Karpas-422 (cell line): ENCODE results near the gene KDM2A. TPM values are rescaled to one million over a fixed set of nuclear protein-coding genes. Genes with fewer than 3 reads are reported as not detected.

Experiments
- DNase-seq: peaks from one replicate; pipeline ENCODE4 v3.0.0-alpha.2; 2015
- H2AFZ ChIP-seq: fragments of 200-600 bp; sonication (generic); 2 replicates; pipeline ENCODE4 v1.6.1; 2014; ENCODE audit warnings: antibody characterized with exemption, low read length, mixed read lengths
- H3K27ac ChIP-seq: fragments of 200-600 bp; sonication (generic); 2 replicates; pipeline ENCODE4 v1.5.1; 2014; ENCODE audit warnings: mild to moderate bottlenecking, low read length, moderate library complexity
- H3K27me3 ChIP-seq: fragments of 200-600 bp; sonication (generic); 2 replicates; pipeline ENCODE4 v1.6.1; 2014; ENCODE audit warnings: low read length, mixed read lengths
- H3K36me3 ChIP-seq: fragments of 200-600 bp; sonication (generic); 2 replicates; pipeline ENCODE4 v1.6.1; 2014; ENCODE audit warnings: low read length, mixed read lengths; ENCODE audit not compliant: insufficient read depth
- H3K4me1 ChIP-seq: fragments of 200-600 bp; sonication (generic); 2 replicates; pipeline ENCODE4 v1.6.1; 2014; ENCODE audit warnings: mild to moderate bottlenecking, low read length, mixed read lengths
- H3K4me2 ChIP-seq: fragments of 200-600 bp; sonication (generic); 2 replicates; pipeline ENCODE4 v1.6.1; 2014; ENCODE audit warnings: low read length, low read depth, mild to moderate bottlenecking; ENCODE audit not compliant: poor library complexity, severe bottlenecking
- H3K4me3 ChIP-seq: fragments of 200-600 bp; sonication (generic); 2 replicates; pipeline ENCODE4 v1.5.1; 2014; ENCODE audit warnings: mild to moderate bottlenecking, antibody characterized with exemption, low read length, mixed read lengths
- H3K79me2 ChIP-seq: fragments of 200-600 bp; sonication (generic); 2 replicates; pipeline ENCODE4 v1.6.1; 2014; ENCODE audit warnings: mild to moderate bottlenecking, low read length, mixed read lengths
- H3K9ac ChIP-seq: fragments of 200-600 bp; sonication (generic); 2 replicates; pipeline ENCODE4 v1.6.0; 2014; ENCODE audit warnings: low read length
- H3K9me2 ChIP-seq: fragments of 200-600 bp; sonication (generic), shearing (Covaris generic); replicated peaks from 2 replicates; pipeline ENCODE4 v1.6.0; 2014; ENCODE audit warnings: mild to moderate bottlenecking, low read length, moderate library complexity; ENCODE audit not compliant: insufficient read depth
- H3K9me3 ChIP-seq: fragments of 300-700, 200-600 bp; sonication (generic); 2 replicates; pipeline ENCODE4 v1.6.1; 2014; ENCODE audit warnings: low read length, mixed read lengths
- H4K20me1 ChIP-seq: fragments of 200-600 bp; sonication (generic); 2 replicates; pipeline ENCODE4 v1.6.1; 2014; ENCODE audit warnings: mild to moderate bottlenecking, antibody characterized with exemption, low read length, low read depth; ENCODE audit not compliant: insufficient read depth
- total RNA-seq: library from RNA; depleted of rRNA; stranded (reverse); fragments of >200 nt; shearing (Covaris generic); gene quantifications from 2 replicates; pipeline ENCODE4 v1.2.3, GENCODE V29; 2014; ENCODE audit warnings: low replicate concordance

KDM2A gene
- total RNA-seq, 1 experiment from 2014 or later: 55.8 TPM

GRCh38 chr11:67295846-67296245, 176.8 kb downstream of the KDM2A start:
- Histone ChIP-seq H3K9me2 (no peaks in the 10 kb centered on the region), H3K4me1 (no peaks in the 10 kb centered on the region), H3K9me3 (peaks cover 4% of the 10 kb centered on the region; the same call in 1 of the 2 replicates), H3K27me3 (no peaks in the 10 kb centered on the region), H3K4me3 (no peak overlapping the region), H3K4me2 (no peak overlapping the region), H3K9ac (no peak overlapping the region), H2AFZ (no peak overlapping the region), H3K36me3 (peaks cover 68% of the 10 kb centered on the region), H3K79me2 (peaks cover 28% of the 10 kb centered on the region), H3K27ac (no peak overlapping the region), H4K20me1 (no peaks in the 10 kb centered on the region)
- DNase-seq: peak; percentile 59

GRCh38 chr11:67298786-67299185, 179.7 kb downstream of the KDM2A start:
- Histone ChIP-seq H3K9me3 (peaks cover 4% of the 10 kb centered on the region; the same call in 1 of the 2 replicates), H3K27me3 (no peaks in the 10 kb centered on the region), H3K27ac (no peak overlapping the region), H3K9ac (no peak overlapping the region), H3K4me2 (no peak overlapping the region), H3K4me1 (no peaks in the 10 kb centered on the region), H2AFZ (no peak overlapping the region), H3K79me2 (peaks cover 11% of the 10 kb centered on the region; the same call in 1 of the 2 replicates), H3K4me3 (no peak overlapping the region), H3K9me2 (no peaks in the 10 kb centered on the region), H4K20me1 (no peaks in the 10 kb centered on the region), H3K36me3 (peaks cover 46% of the 10 kb centered on the region)
- no peak for DNase-seq

DNA sequence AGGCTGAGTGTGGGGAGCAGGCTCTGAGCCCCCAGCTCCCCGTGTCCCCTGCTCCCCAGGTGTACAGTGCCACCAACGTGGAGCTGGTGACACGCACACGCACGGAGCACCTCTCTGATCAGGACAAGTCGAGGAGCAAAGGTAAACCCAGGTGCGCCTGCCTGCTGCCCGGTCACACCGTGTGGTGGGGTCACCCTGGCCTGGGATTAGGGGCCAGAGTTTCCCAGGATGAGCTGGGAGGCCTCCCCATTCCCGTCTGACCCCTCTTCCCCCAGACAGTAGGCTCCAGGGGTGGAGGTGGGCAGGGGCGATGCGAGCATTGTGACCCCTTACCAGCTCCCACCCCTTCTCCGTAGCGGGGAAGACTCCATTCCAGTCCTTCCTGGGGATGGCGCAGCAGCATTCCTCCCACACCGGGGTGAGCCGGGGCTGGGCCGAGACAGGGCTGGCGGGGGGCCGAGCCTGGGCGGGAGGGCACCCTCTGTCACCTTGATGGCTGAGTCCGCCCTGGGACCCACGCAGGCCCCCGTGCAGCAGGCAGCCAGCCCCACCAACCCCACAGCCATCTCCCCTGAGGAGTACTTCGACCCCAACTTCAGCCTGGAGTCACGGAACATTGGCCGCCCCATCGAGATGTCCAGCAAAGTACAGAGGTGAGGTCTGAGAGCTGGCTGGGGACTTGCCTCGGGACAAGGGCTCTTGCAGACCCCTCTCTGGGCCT, 180.6 kb downstream of the KDM2A start:
- Histone ChIP-seq H3K9me2 (no peaks in the 10 kb centered on the region), H3K79me2 (peaks cover 3% of the 10 kb centered on the region; the same call in 1 of the 2 replicates), H3K36me3 (peaks cover 37% of the 10 kb centered on the region)

DNA sequence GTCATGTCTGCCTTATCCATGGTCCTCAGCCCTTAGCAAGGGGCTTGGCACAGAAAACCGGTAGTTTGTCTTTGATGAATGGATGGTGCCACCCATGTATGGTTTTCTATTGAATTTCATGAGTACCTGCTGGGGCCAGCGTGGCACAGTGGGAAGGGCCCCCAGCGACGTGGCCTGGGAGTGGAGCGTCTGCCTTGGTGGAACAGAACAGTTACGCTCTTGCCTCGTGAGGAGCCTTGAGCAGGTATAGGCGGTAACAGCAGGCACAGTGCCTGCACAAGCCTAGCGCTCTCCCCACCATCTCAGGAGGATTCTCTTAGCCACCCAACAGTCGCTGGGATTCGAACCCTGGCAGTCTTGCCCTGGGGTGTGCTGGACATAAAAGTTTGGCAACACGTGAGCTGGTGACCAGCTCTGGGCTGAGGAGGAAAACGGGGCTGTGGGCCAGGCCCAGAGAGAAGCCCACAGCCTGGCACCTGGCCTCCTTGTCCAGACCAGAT, 181.2 kb downstream of the KDM2A start:
- no peak overlapping the region for H2AFZ ChIP-seq
- no peak overlapping the region for H3K4me2 ChIP-seq
- H4K20me1 ChIP-seq: no peaks in the 10 kb centered on the region
- no peaks in the 10 kb centered on the region for H3K9me3 ChIP-seq
- no peak overlapping the region for H3K9ac ChIP-seq
- DNase-seq: no peak
- H3K79me2 ChIP-seq: no peaks in the 10 kb centered on the region
- no peak overlapping the region for H3K27ac ChIP-seq
- no peak overlapping the region for H3K4me3 ChIP-seq
- no peaks in the 10 kb centered on the region for H3K27me3 ChIP-seq
- no peaks in the 10 kb centered on the region for H3K9me2 ChIP-seq
- peaks cover 31% of the 10 kb centered on the region for H3K36me3 ChIP-seq
- no peaks in the 10 kb centered on the region for H3K4me1 ChIP-seq

More for the DNA sequence above, 180.6 kb downstream of the KDM2A start:
- H4K20me1 ChIP-seq: no peaks in the 10 kb centered on the region
- H3K9me3 ChIP-seq: no peaks in the 10 kb centered on the region
- no peaks in the 10 kb centered on the region for H3K4me1 ChIP-seq
- DNase-seq: no peak
- no peak overlapping the region for H3K9ac ChIP-seq
- H3K4me2 ChIP-seq: no peak overlapping the region
- no peaks in the 10 kb centered on the region for H3K27me3 ChIP-seq
- H3K27ac ChIP-seq: no peak overlapping the region
- H2AFZ ChIP-seq: no peak overlapping the region
- H3K4me3 ChIP-seq: no peak overlapping the region

- no peaks in the 10 kb centered on the region for H3K9me2 ChIP-seq
- peaks cover 25% of the 10 kb centered on the region for H3K36me3 ChIP-seq
- no peak overlapping the region for H3K27ac ChIP-seq
- H3K4me2 ChIP-seq: no peak overlapping the region
- DNase-seq: no peak
- H4K20me1 ChIP-seq: no peaks in the 10 kb centered on the region
- H2AFZ ChIP-seq: no peak overlapping the region
- H3K79me2 ChIP-seq: no peaks in the 10 kb centered on the region
- no peaks in the 10 kb centered on the region for H3K4me1 ChIP-seq
- H3K27me3 ChIP-seq: no peaks in the 10 kb centered on the region
- no peaks in the 10 kb centered on the region for H3K9me3 ChIP-seq
- no peak overlapping the region for H3K4me3 ChIP-seq
- no peak overlapping the region for H3K9ac ChIP-seq
These were observed 181.8 kb downstream of the KDM2A start for GRCh38 chr11:67300756-67301312.

GRCh38 chr11:67301313-67301921, 182.4 kb downstream of the KDM2A start:
- Histone ChIP-seq H2AFZ (no peak overlapping the region), H3K4me1 (no peaks in the 10 kb centered on the region), H3K9ac (no peak overlapping the region), H3K9me2 (no peaks in the 10 kb centered on the region), H3K4me3 (no peak overlapping the region), H3K27ac (no peak overlapping the region), H3K27me3 (no peaks in the 10 kb centered on the region), H3K9me3 (no peaks in the 10 kb centered on the region), H3K4me2 (no peak overlapping the region), H3K36me3 (peaks cover 19% of the 10 kb centered on the region), H4K20me1 (no peaks in the 10 kb centered on the region), H3K79me2 (no peaks in the 10 kb centered on the region)
- DNase-seq: no peak

DNA sequence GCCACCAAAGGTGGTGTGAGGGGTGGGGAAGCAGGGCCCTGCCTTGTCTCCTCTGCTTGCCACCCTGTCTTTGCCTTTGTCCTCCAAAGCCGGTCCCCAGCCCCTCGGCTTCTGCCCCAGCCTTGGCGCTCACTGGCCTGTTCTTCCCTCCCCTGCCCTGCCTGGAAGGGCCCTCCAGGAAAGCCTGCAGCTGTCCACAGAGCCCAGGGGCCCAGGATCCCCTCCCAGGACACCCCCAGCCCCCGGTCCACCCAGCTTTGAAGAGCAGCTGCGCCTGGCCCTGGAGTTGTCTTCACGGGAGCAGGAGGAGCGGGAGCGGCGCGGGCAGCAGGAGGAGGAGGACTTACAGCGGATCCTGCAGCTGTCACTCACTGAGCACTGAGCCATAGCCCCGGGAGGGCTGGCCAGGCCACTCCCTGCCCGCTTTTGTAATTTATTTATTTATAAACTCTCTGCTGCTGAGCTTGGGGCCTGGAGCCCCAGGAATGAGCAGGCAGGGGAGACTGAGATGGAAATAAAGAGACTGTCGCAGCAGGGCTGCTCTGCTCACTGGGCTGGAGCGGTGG, 183.0 kb downstream of the KDM2A start:
- H3K79me2 ChIP-seq: no peaks in the 10 kb centered on the region
- no peaks in the 10 kb centered on the region for H3K9me3 ChIP-seq
- H3K4me1 ChIP-seq: no peaks in the 10 kb centered on the region
- peaks cover 16% of the 10 kb centered on the region; the same call in 1 of the 2 replicates for H3K36me3 ChIP-seq
- no peak overlapping the region for H3K27ac ChIP-seq
- no peak for DNase-seq
- no peak overlapping the region for H3K4me3 ChIP-seq
- H3K9me2 ChIP-seq: no peaks in the 10 kb centered on the region
- H3K9ac ChIP-seq: no peak overlapping the region
- H4K20me1 ChIP-seq: no peaks in the 10 kb centered on the region
- H2AFZ ChIP-seq: no peak overlapping the region
- no peaks in the 10 kb centered on the region for H3K27me3 ChIP-seq
- H3K4me2 ChIP-seq: no peak overlapping the region

- H3K36me3 ChIP-seq: peaks cover 16% of the 10 kb centered on the region; the same call in 1 of the 2 replicates
- no peak overlapping the region for H3K4me2 ChIP-seq
- H3K9ac ChIP-seq: no peak overlapping the region
- no peaks in the 10 kb centered on the region for H3K27me3 ChIP-seq
- H3K27ac ChIP-seq: no peak overlapping the region
- no peaks in the 10 kb centered on the region for H3K4me1 ChIP-seq
- H4K20me1 ChIP-seq: no peaks in the 10 kb centered on the region
- no peaks in the 10 kb centered on the region for H3K9me3 ChIP-seq
- H3K79me2 ChIP-seq: no peaks in the 10 kb centered on the region
- no peak overlapping the region for H3K4me3 ChIP-seq
- no peak for DNase-seq
- H3K9me2 ChIP-seq: no peaks in the 10 kb centered on the region
- no peak overlapping the region for H2AFZ ChIP-seq
These were observed 183.6 kb downstream of the KDM2A start for GRCh38 chr11:67302571-67303131.
